Mammary epithelial cell (primary cell): ENCODE data around the gene ARL9.
"Not testable (repeated sequence)": the region's sequence is repeated elsewhere in the genome, so short reads cannot be mapped to it uniquely, and the experiment has no call there.

ENCODE experiments used
- EZH2 ChIP-seq: IDR thresholded peaks from 2 replicates; pipeline ENCODE4 v1.6.1; 2012; ENCODE audit warnings: low read length, inconsistent platforms, borderline replicate concordance
- TF ChIP-seq, protein P1 (sequence below), 2 donors: IDR thresholded peaks in 1 of 2; conservative IDR thresholded peaks in 1 of 2; 2 replicates each; pipeline ENCODE4 v1.5.1; 2011 to 2012; ENCODE audit warnings: inconsistent platforms in 2 of 2, low read length in 2 of 2, mild to moderate bottlenecking in 2 of 2, control low read depth in 1 of 2, low read depth in 1 of 2; ENCODE audit not compliant: insufficient read depth in 1 of 2; ENCODE audit errors: extremely low read depth in 1 of 2

DNA sequence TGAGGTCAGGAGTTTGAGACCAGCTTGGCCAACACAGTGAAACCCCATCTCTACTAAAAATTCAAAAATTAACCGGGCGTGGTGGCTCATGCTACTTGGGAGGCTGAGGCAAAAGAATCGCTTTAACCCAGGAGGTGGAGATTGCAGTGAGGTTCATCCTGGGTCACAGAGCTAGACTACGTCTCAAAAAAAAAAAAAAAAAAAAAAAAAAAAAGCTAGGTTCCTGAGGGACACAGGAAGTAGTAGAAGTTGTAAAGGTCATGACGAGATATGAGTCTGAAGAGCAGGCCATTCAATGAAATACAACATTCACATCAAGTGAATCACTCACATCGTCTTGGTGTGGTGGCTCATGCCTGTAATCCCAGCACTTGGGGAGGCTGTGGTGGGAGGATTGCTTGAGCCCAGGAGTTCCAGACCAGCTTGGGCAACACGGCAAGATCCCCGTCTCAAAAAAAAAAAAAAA is 39.3 kb upstream of the ARL9 start:
- TF ChIP-seq, protein P1, sequence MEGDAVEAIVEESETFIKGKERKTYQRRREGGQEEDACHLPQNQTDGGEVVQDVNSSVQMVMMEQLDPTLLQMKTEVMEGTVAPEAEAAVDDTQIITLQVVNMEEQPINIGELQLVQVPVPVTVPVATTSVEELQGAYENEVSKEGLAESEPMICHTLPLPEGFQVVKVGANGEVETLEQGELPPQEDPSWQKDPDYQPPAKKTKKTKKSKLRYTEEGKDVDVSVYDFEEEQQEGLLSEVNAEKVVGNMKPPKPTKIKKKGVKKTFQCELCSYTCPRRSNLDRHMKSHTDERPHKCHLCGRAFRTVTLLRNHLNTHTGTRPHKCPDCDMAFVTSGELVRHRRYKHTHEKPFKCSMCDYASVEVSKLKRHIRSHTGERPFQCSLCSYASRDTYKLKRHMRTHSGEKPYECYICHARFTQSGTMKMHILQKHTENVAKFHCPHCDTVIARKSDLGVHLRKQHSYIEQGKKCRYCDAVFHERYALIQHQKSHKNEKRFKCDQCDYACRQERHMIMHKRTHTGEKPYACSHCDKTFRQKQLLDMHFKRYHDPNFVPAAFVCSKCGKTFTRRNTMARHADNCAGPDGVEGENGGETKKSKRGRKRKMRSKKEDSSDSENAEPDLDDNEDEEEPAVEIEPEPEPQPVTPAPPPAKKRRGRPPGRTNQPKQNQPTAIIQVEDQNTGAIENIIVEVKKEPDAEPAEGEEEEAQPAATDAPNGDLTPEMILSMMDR (conservative IDR thresholded peaks at IDR 0.05 in 1 of 2, IDR thresholded peaks at IDR 0.05 in 1 of 2; ENCODE audit: extremely low read depth in 1 of 2, insufficient read depth in 1 of 2, low read depth in 1 of 2, low read length in 2 of 2), result not testable (repeated sequence)
- not testable (repeated sequence) for TF ChIP-seq EZH2
